SU-DHL-6 (cell line): ENCODE data around the gene BNC1.

Experiments
- H2AFZ ChIP-seq: fragments of 200-600 bp; sonication (generic); 2 replicates; pipeline ENCODE4 v1.6.1; 2014; ENCODE audit warnings: low read depth, mild to moderate bottlenecking, moderate library complexity, mixed read lengths, antibody characterized with exemption, low read length; ENCODE audit not compliant: severe bottlenecking
- H3F3A ChIP-seq: fragments of 200-600 bp; shearing (Covaris generic); 2 replicates; pipeline ENCODE4 v1.6.0; 2016; ENCODE audit warnings: antibody characterized with exemption, mild to moderate bottlenecking; ENCODE audit not compliant: insufficient read depth
- H3K27ac ChIP-seq: fragments of 200-600 bp; sonication (generic); 2 replicates; pipeline ENCODE4 v1.5.1; 2016; ENCODE audit warnings: low read depth, mild to moderate bottlenecking, low read length, moderate library complexity, mixed read lengths
- H3K27me3 ChIP-seq: fragments of 200-600 bp; sonication (generic), shearing (Covaris generic); 2 replicates; pipeline ENCODE4 v1.6.0; 2014; ENCODE audit warnings: mild to moderate bottlenecking, low read length
- H3K36me3 ChIP-seq: fragments of 200-600 bp; sonication (generic); 2 replicates; pipeline ENCODE4 v1.6.1; 2014; ENCODE audit warnings: mild to moderate bottlenecking, low read length, mixed read lengths
- H3K4me2 ChIP-seq: fragments of 300-600, 200-600 bp; shearing (Covaris generic), sonication (generic); 2 replicates; pipeline ENCODE4 v1.6.0; 2014; ENCODE audit warnings: low read length, low read depth, mild to moderate bottlenecking; ENCODE audit not compliant: poor library complexity, severe bottlenecking
- H3K4me3 ChIP-seq: fragments of 200-600 bp; sonication (generic); 2 replicates; pipeline ENCODE4 v1.5.1; 2014; ENCODE audit warnings: antibody characterized with exemption, low read length, mild to moderate bottlenecking, mixed read lengths; ENCODE audit not compliant: insufficient read depth, poor library complexity, severe bottlenecking
- H3K79me2 ChIP-seq: fragments of 200-600 bp; sonication (generic); 2 replicates; pipeline ENCODE4 v1.6.1; 2014; ENCODE audit warnings: mild to moderate bottlenecking, low read length, moderate library complexity; ENCODE audit not compliant: insufficient read depth
- H3K9ac ChIP-seq: fragments of 200-600 bp; sonication (generic); 2 replicates; pipeline ENCODE4 v1.7.0; 2014; ENCODE audit warnings: mild to moderate bottlenecking, low read length
- H3K9me2 ChIP-seq: fragments of 200-600 bp; sonication (generic); replicated peaks from 2 replicates; pipeline ENCODE4 v1.6.1; 2014; ENCODE audit warnings: low read length; ENCODE audit not compliant: insufficient read depth
- H3K9me3 ChIP-seq: fragments of 200-600 bp; sonication (generic); 2 replicates; pipeline ENCODE4 v1.6.1; 2014; ENCODE audit warnings: low read length, mixed read lengths; ENCODE audit not compliant: insufficient read depth
- H4K20me1 ChIP-seq: fragments of 200-600 bp; sonication (generic); 2 replicates; pipeline ENCODE4 v1.6.1; 2014; ENCODE audit warnings: low read depth, mild to moderate bottlenecking, antibody characterized with exemption, low read length, moderate library complexity, mixed read lengths
- CTCF ChIP-seq: fragments of 200-600 bp; sonication (generic); IDR thresholded peaks from one replicate; pipeline ENCODE4 v1.5.1; 2017; ENCODE audit warnings: antibody characterized with exemption, mild to moderate bottlenecking, low read length, moderate library complexity; ENCODE audit not compliant: insufficient read depth, poor library complexity, severe bottlenecking
- EZH2phosphoT487 ChIP-seq: fragments of 200-600 bp; sonication (generic), shearing (Covaris generic); conservative IDR thresholded peaks from 2 replicates; pipeline ENCODE4 v1.6.1; 2018; ENCODE audit warnings: mild to moderate bottlenecking, antibody characterized with exemption, low read length, moderate library complexity, mixed read lengths

BNC1 gene

DNA sequence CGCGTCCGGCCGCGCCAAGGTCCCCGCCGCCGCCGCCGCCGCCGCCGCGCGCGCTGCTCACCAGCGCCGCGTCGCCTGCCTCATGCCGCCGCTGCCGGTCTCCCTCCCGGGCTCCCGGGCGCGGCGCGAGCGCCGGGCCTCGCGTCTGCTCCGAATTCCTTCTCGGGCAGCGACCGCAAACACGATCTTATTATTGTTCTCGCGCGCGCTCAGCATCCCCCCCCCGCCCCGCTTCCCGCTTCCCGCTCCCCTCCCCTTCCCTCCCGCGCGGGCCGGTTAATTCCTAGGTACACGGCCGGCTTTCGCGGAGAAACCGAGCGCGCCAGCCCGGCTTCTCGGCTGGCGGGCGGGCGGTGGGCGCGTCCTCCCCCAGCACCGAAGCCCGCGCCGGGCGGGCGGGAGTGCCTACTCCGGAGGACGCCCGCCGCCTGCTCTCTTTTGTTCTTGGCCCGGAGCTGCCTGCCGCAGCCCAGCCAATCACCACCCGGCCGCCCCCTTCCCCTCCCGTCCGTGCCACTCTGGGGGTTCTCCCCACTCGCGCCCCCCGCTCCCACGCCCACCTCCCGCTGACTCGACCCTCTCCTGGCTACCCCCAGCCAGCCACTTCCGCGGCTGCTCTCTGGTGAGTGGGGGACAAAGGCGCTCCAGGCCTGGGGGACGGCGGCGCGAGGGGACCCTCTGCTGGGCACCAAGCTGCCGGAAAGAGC is 76.7 kb downstream of the BNC1 start, which contains the start of gene HDGFL3:
TSS of gene HDGFL3 (minus strand) at position 164 of the 707 bp plus-strand sequence. CDS start 409 bp downstream, outside the sequence.
- H3K27me3 ChIP-seq: no peaks in the 10 kb centered on the region
- H3K79me2 ChIP-seq: no peaks in the 10 kb centered on the region
- no peaks in the 10 kb centered on the region for H3K9me3 ChIP-seq
- no peaks in the 10 kb centered on the region for H3K36me3 ChIP-seq
- no peak within 1 kb of the TSS for H3K9ac ChIP-seq
- H3K4me3 ChIP-seq: no peak within 1 kb of the TSS
- no peaks in the 10 kb centered on the region for H4K20me1 ChIP-seq
- no peaks in the 10 kb centered on the region for H3F3A ChIP-seq
- no peak within 1 kb of the TSS for H2AFZ ChIP-seq
- no peak within 1 kb of the TSS for H3K27ac ChIP-seq
- TF ChIP-seq CTCF: no peak
- TF ChIP-seq EZH2phosphoT487: no peak
- H3K9me2 ChIP-seq: no peaks in the 10 kb centered on the region
- H3K4me2 ChIP-seq: no peak within 1 kb of the TSS

GRCh38 chr15:83207009-83207659 is 77.3 kb downstream of the BNC1 start:
- H3K36me3 ChIP-seq: no peaks in the 10 kb centered on the region
- no peaks in the 10 kb centered on the region for H3K9me3 ChIP-seq
- no peak overlapping the region for H2AFZ ChIP-seq
- no peaks in the 10 kb centered on the region for H3K9me2 ChIP-seq
- H3K9ac ChIP-seq: no peak overlapping the region
- H3K27ac ChIP-seq: no peak overlapping the region
- no peaks in the 10 kb centered on the region for H3K27me3 ChIP-seq
- no peaks in the 10 kb centered on the region for H4K20me1 ChIP-seq
- no peak overlapping the region for H3K4me2 ChIP-seq
- no peak overlapping the region for H3K4me3 ChIP-seq
- no peaks in the 10 kb centered on the region for H3K79me2 ChIP-seq
- TF ChIP-seq EZH2phosphoT487 (no peak), CTCF (no peak)
- no peaks in the 10 kb centered on the region for H3F3A ChIP-seq

DNA sequence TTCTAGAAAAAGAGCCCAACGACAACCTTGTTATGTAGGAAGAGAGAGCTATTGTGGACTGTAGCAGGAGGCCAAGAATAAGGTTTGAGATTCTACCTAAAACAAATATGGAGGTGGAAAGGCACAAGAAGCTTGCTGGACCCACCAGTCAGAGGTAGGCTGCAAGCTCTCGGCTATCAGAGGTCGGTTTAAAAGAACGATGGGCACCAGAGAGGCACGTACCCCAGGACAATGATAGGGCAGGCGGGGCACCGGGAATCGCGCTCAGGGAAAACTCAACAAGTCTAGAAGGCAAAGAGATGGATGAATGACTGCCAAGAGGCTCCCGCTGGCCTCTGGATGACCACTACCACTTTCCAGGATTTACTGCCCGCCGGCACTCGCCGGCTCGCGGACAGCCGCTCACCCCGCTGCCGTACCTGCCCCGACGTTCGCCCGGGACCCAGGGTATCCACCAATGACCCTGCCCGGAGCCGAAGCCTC is 77.9 kb downstream of the BNC1 start:
- Histone ChIP-seq H4K20me1 (no peaks in the 10 kb centered on the region), H3K4me3 (no peak overlapping the region), H3F3A (no peaks in the 10 kb centered on the region), H3K27ac (no peak overlapping the region), H3K9ac (no peak overlapping the region), H3K9me2 (no peaks in the 10 kb centered on the region), H3K27me3 (no peaks in the 10 kb centered on the region), H2AFZ (no peak overlapping the region), H3K36me3 (no peaks in the 10 kb centered on the region), H3K79me2 (no peaks in the 10 kb centered on the region), H3K4me2 (no peak overlapping the region), H3K9me3 (no peaks in the 10 kb centered on the region)
- TF ChIP-seq CTCF (no peak), EZH2phosphoT487 (no peak)
